Endothelial cell of umbilical vein (primary cell): ENCODE data around the gene CBX4. TPM values are rescaled to one million over a fixed set of nuclear protein-coding genes. Genes with fewer than 3 reads are reported as not detected.
A peak's percentile ranks its signal among the peaks of the same experiment; 100 is the strongest.

Experiments
- BruUV-seq: library from RNA; stranded (reverse); fragments of 400-500 nt; replicated peaks from 2 replicates; lab custom pipeline; 2021; lab: Mats Ljungman, UMichigan
- CTCF ChIA-PET: fragments of 300-600, 350-600 bp; sonication (Branson Sonifier 250); formaldehyde crosslinking; loops from one replicate; lab custom pipeline; 2021; ENCODE audit warnings: antibody characterized with exemption, inconsistent platforms; lab: Charles Lee
- POLR2A ChIA-PET: fragments of 300-600, 350-600 bp; sonication (Branson Sonifier 250); formaldehyde crosslinking; loops from one replicate; lab custom pipeline; 2021; ENCODE audit warnings: antibody characterized with exemption, inconsistent platforms; lab: Charles Lee
- DNase-seq: peaks from one replicate; pipeline ENCODE4 v3.0.0-alpha.2; 2011; ENCODE audit warnings: low read depth, low spot score
- FAIRE-seq: peaks from 2 replicates; lab custom pipeline; 2011; peaks lifted over from hg19 to GRCh38; lab: Jason Lieb, UNC
- H2AFZ ChIP-seq: 2 replicates; pipeline ENCODE4 v1.6.0; 2012; ENCODE audit warnings: low read depth, low read length, control low read depth, inconsistent platforms
- H3K27ac ChIP-seq: 2 replicates; pipeline ENCODE4 v1.5.1; 2011; ENCODE audit warnings: low read depth, mild to moderate bottlenecking, control low read depth, low read length, moderate library complexity; ENCODE audit not compliant: insufficient read depth
- H3K27me3 ChIP-seq, 2 experiments: 2 replicates each; pipeline versions ENCODE4 v1.6.0 to v1.6.1; 2011; ENCODE audit warnings: low read length in 2 of 2, mixed read lengths in 1 of 2; ENCODE audit not compliant: control insufficient read depth in 2 of 2, insufficient read depth in 2 of 2
- H3K36me3 ChIP-seq, 2 experiments: 2 replicates in 1 of 2; 3 replicates in 1 of 2; pipeline ENCODE4 v1.5.1; 2011; ENCODE audit warnings: low read length in 2 of 2, mild to moderate bottlenecking in 1 of 2, moderate library complexity in 1 of 2; ENCODE audit not compliant: control insufficient read depth in 2 of 2, insufficient read depth in 2 of 2; ENCODE audit errors: extremely low read depth in 1 of 2
- H3K4me1 ChIP-seq: 3 replicates; pipeline ENCODE4 v1.5.1; 2011; ENCODE audit warnings: mild to moderate bottlenecking, low read length; ENCODE audit not compliant: control insufficient read depth, insufficient read depth; ENCODE audit errors: extremely low read depth
- H3K4me2 ChIP-seq: 2 replicates; pipeline ENCODE4 v1.6.1; 2011; ENCODE audit warnings: low read length, control low read depth, mixed read lengths; ENCODE audit not compliant: insufficient read depth
- H3K4me3 ChIP-seq, 3 experiments: fragments of 200-600 bp in 1 of 3; sonication (generic), shearing (Covaris generic) in 1 of 3; replicated peaks in 1 of 3; 2 replicates each; pipeline ENCODE4 v1.5.1; 2011 to 2016; ENCODE audit warnings: control low read depth in 3 of 3, low read length in 3 of 3, mild to moderate bottlenecking in 2 of 3, inconsistent platforms in 1 of 3, low read depth in 1 of 3, moderate library complexity in 1 of 3; ENCODE audit not compliant: insufficient read depth in 1 of 3
- H3K79me2 ChIP-seq: 2 replicates; pipeline ENCODE4 v1.6.0; 2012; ENCODE audit warnings: low read length, inconsistent platforms; ENCODE audit not compliant: control insufficient read depth, insufficient read depth
- H3K9ac ChIP-seq: replicated peaks from 2 replicates; pipeline ENCODE3; 2011; ENCODE audit warnings: low read length, control low read depth; ENCODE audit not compliant: insufficient read depth; ENCODE audit errors: extremely low read depth
- H3K9me1 ChIP-seq: replicated peaks from 3 replicates; pipeline ENCODE4 v1.6.0; 2011; ENCODE audit warnings: mild to moderate bottlenecking, low read length; ENCODE audit not compliant: control insufficient read depth, insufficient read depth; ENCODE audit errors: extremely low read depth
- H3K9me3 ChIP-seq: replicated peaks from 2 replicates; pipeline ENCODE4 v1.5.1; 2012; ENCODE audit warnings: low read length, inconsistent platforms; ENCODE audit not compliant: control insufficient read depth, insufficient read depth
- H4K20me1 ChIP-seq: replicated peaks from 2 replicates; pipeline ENCODE3; 2011; ENCODE audit warnings: mild to moderate bottlenecking, low read length; ENCODE audit not compliant: control insufficient read depth, insufficient read depth; ENCODE audit errors: extremely low read depth
- EZH2 ChIP-seq: IDR thresholded peaks from 2 replicates; pipeline ENCODE4 v1.6.1; 2012; ENCODE audit warnings: borderline replicate concordance, low read depth, mild to moderate bottlenecking, moderate library complexity, low read length, inconsistent platforms; ENCODE audit not compliant: severe bottlenecking
- GATA2 ChIP-seq: IDR thresholded peaks from 2 replicates; pipeline ENCODE4 v1.7.0; 2011; ENCODE audit warnings: low read depth, mild to moderate bottlenecking, moderate library complexity, mixed read lengths, low read length; ENCODE audit not compliant: insufficient read length, insufficient read depth
- JUN ChIP-seq: IDR thresholded peaks from 2 replicates; pipeline ENCODE4 v1.6.1; 2011; ENCODE audit warnings: borderline replicate concordance, low read depth; ENCODE audit not compliant: insufficient read length, insufficient read depth
- MAX ChIP-seq: IDR thresholded peaks from 2 replicates; pipeline ENCODE4 v1.6.1; 2011; ENCODE audit not compliant: insufficient read depth, insufficient read length
- dilution Hi-C: fragments of 300-500 bp; cut with MboI; formaldehyde crosslinking; loops from one replicate; pipeline ENCODE4 v1.15.0; 2019; ENCODE audit warnings: low sequenced_read_pairs; ENCODE audit not compliant: extremely low pct_ligation_motif_present
- intact Hi-C: fragments of 100-400 bp; cut with micrococcal nuclease; formaldehyde crosslinking; loops from one replicate; pipeline ENCODE4 v1.10.0; 2022
- polyA plus RNA-seq, 4 experiments: library from polyadenylated mRNA; depleted of rRNA in 3 of 4; stranded (reverse) in 3 of 4; unstranded in 1 of 4; fragments of >200 nt; gene quantifications; 2 replicates each; pipeline versions ENCODE4 v1.2.1 to v1.2.3, GENCODE V29; 2011 to 2012; ENCODE audit warnings: missing spikeins in 1 of 4
- total RNA-seq: library from RNA; stranded (reverse); gene quantifications from 2 replicates; pipeline ENCODE4 v1.2.3, GENCODE V29; 2021

The CBX4 gene
- total and polyA plus RNA-seq, 2 donors (not counting 3 experiments of a cell fraction or from before 2014, with no cell fraction given): 7.0 to 12.3 TPM

GRCh38 chr17:79812353-79813258, 26.6 kb downstream of the CBX4 start:
- Histone ChIP-seq H3K79me2 (no peaks in the 10 kb centered on the region), H3K27me3 (peaks cover 65 to 81% of the 10 kb centered on the region in 2 experiments), H3K9me3 (no peaks in the 10 kb centered on the region), H3K4me2 (peak overlapping the region; percentile 24), H3K27ac (no peak overlapping the region), H2AFZ (no peak overlapping the region), H3K4me3 (peak overlapping the region in 2 of 3 experiments; percentile 9 to 38), H3K9ac (no peak overlapping the region), H3K36me3 (no peaks in the 10 kb centered on the region), H3K9me1 (no peaks in the 10 kb centered on the region), H3K4me1 (peaks cover 8% of the 10 kb centered on the region), H4K20me1 (no peaks in the 10 kb centered on the region)
- no TSS peak for BruUV-seq
- no peak for DNase-seq
- TF ChIP-seq MAX (no peak), EZH2 (peak; percentile 65), GATA2 (no peak), JUN (no peak)
- ChIA-PET POLR2A (no interaction called here), CTCF (interaction anchor here (0.8 to 6.1 kb wide), 13 partner anchors 9 to 181 kb away, joined by 3 to 59 read pairs (median 9); partner anchors contain the start of genes CBX4 and CBX8)
- intact Hi-C loops (loop anchor here (1.0 kb wide), 1 partner anchor 15 kb away; the partner anchor contains the start of gene CBX8), dilution Hi-C loops (no loop called here)
- no peak for FAIRE-seq
